K562 (cell line): ENCODE results near the gene TMC8.

ENCODE experiments used
- BHLHE40 ChIP-seq: IDR thresholded peaks from 2 replicates; pipeline ENCODE4 v1.6.1; 2011; ENCODE audit warnings: low read length, improper control_type of control experiment
- CREB3L1 ChIP-seq: fragments of 450-650 bp; IDR thresholded peaks from 2 replicates; pipeline ENCODE4 v1.6.1; 2014; ENCODE audit warnings: low read depth, mild to moderate bottlenecking, moderate library complexity, borderline replicate concordance
- CREB5 ChIP-seq: fragments of 250-450 bp; sonication (Bioruptor Pico); IDR thresholded peaks from 2 replicates; pipeline ENCODE4 v1.5.0; 2020; ENCODE audit warnings: mild to moderate bottlenecking
- CTCF ChIP-seq, 3 experiments: IDR thresholded peaks in 2 of 3; conservative IDR thresholded peaks in 1 of 3; 2 replicates each; pipeline ENCODE4 v1.5.1; 2011 to 2012; ENCODE audit warnings: low read length in 3 of 3, mild to moderate bottlenecking in 3 of 3, control low read depth in 2 of 3, improper control_type of control experiment in 1 of 3, inconsistent platforms in 1 of 3, low read depth in 1 of 3, mixed read lengths in 1 of 3, moderate library complexity in 1 of 3; ENCODE audit not compliant: insufficient read depth in 2 of 3
- NR3C1 ChIP-seq: sonication (generic); formaldehyde crosslinking; IDR thresholded peaks from 2 replicates; pipeline ENCODE4 v1.8.1; 2022; ENCODE audit warnings: missing genetic modification reagents
- RCOR1 ChIP-seq, 2 experiments: IDR thresholded peaks; 2 replicates each; pipeline ENCODE4 v1.6.1; 2012; ENCODE audit warnings: low read depth in 2 of 2, low read length in 2 of 2, borderline replicate concordance in 1 of 2, improper control_type of control experiment in 1 of 2
- TCF7L2 ChIP-seq: fragments of 150-350 bp; IDR thresholded peaks from 2 replicates; pipeline ENCODE4 v1.6.1; 2016; ENCODE audit warnings: low read depth, mild to moderate bottlenecking, low read length, moderate library complexity
- ZKSCAN1 ChIP-seq: fragments of 150-350 bp; IDR thresholded peaks from 2 replicates; pipeline ENCODE4 v1.6.1; 2016; ENCODE audit warnings: low read depth, low read length
- ZNF79 ChIP-seq: fragments of 250-450 bp; sonication (Bioruptor Pico); IDR thresholded peaks from 2 replicates; pipeline ENCODE4 v1.4.0; 2020; ENCODE audit warnings: low read depth, mild to moderate bottlenecking, moderate library complexity

GRCh38 chr17:78107457-78107856 is 23.1 kb upstream of the TMC8 start:
- TF ChIP-seq CREB5 (CRISPR knock-in tag) (no peak), TCF7L2 (no peak), ZKSCAN1 (no peak), RCOR1 (IDR thresholded peaks at IDR 0.05; ENCODE audit: borderline replicate concordance in 1 of 2, low read depth in 2 of 2, low read length in 2 of 2) (no peak), ZNF79 (CRISPR knock-in tag) (no peak), CREB3L1 (no peak), CTCF (IDR thresholded peaks at IDR 0.05 in 2 of 3, conservative IDR thresholded peaks at IDR 0.05 in 1 of 3; ENCODE audit: insufficient read depth in 2 of 3, low read depth in 1 of 3, low read length in 3 of 3) (no peak), NR3C1 (no peak), BHLHE40 (no peak)
